ENCODE data around the gene CHPT1.

DNA sequence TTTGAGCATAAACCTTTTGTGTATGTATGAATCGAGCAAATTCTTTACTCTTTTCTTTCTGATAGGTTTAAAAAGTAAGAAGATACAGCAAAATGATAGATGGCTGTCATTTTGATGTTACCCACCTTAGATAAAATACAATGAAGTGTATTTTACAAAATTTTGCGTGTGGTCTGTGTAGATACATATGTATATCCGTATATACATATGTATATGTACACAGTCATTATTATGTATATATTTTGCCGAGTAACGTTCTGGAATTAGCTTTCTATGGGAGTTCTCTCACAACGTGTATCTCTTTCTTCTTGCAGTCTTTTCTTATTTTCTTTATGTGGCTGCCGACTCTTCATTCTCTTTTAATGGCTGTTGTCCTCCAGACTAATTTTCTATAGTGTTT lies 32.4 kb upstream of the CHPT1 start:
- no peak for TF ChIP-seq POLR2A (IDR thresholded peaks at IDR 0.05)
- no peak for TF ChIP-seq CTCF (IDR thresholded peaks at IDR 0.05)
